ENCODE results near the gene TRIM67.

GRCh38 chr1:231160895-231161666, 777 bp upstream of the TRIM67 start:
- TF ChIP-seq CTCF (IDR thresholded peaks at IDR 0.05), result no peak
- TF ChIP-seq EZH2 (IDR thresholded peaks at IDR 0.05; ENCODE audit: borderline replicate concordance, insufficient read depth, low read depth, low read length, poor library complexity, severe bottlenecking), result no peak
